K562 (cell line): ENCODE measurements around the gene ZNF598. TPM values are rescaled to one million over a fixed set of nuclear protein-coding genes. Genes with fewer than 3 reads are reported as not detected.
A peak's percentile ranks its signal among the peaks of the same experiment; 100 is the strongest.

Experiments used
- BRF1 ChIP-seq: IDR thresholded peaks from 3 replicates; pipeline ENCODE4 v1.6.1; 2011; ENCODE audit warnings: borderline replicate concordance, mild to moderate bottlenecking; ENCODE audit not compliant: insufficient read length; ENCODE audit errors: extremely low read depth
- CEBPZ ChIP-seq: fragments of 150-350 bp; IDR thresholded peaks from 2 replicates; pipeline ENCODE4 v1.6.1; 2014; ENCODE audit warnings: low read depth, mild to moderate bottlenecking, low read length, borderline replicate concordance
- COPS2 ChIP-seq: fragments of 450-650 bp; conservative IDR thresholded peaks from 2 replicates; pipeline ENCODE4 v1.6.1; 2016; ENCODE audit warnings: mild to moderate bottlenecking, moderate library complexity
- CTCF ChIP-seq, 3 experiments: IDR thresholded peaks in 2 of 3; conservative IDR thresholded peaks in 1 of 3; 2 replicates each; pipeline ENCODE4 v1.5.1; 2011 to 2012; ENCODE audit warnings: low read length in 3 of 3, mild to moderate bottlenecking in 3 of 3, control low read depth in 2 of 3, improper control_type of control experiment in 1 of 3, inconsistent platforms in 1 of 3, low read depth in 1 of 3, mixed read lengths in 1 of 3, moderate library complexity in 1 of 3; ENCODE audit not compliant: insufficient read depth in 2 of 3
- GATA2 ChIP-seq: sonication (generic); formaldehyde crosslinking; IDR thresholded peaks from 2 replicates; pipeline ENCODE4 v1.4.0; 2020; ENCODE audit warnings: mild to moderate bottlenecking, missing genetic modification reagents
- HDGF ChIP-seq: fragments of 450-650 bp; IDR thresholded peaks from 2 replicates; pipeline ENCODE4 v1.6.1; 2016
- PCBP2 ChIP-seq: fragments of 200-400 bp; formaldehyde crosslinking; IDR thresholded peaks from 2 replicates; pipeline ENCODE4 v1.6.1; 2018; ENCODE audit warnings: low read length, low read depth, mild to moderate bottlenecking, moderate library complexity; ENCODE audit not compliant: poor library complexity, severe bottlenecking
- RBM22 ChIP-seq: fragments of 200-400 bp; formaldehyde crosslinking; IDR thresholded peaks from 2 replicates; pipeline ENCODE4 v1.6.1; 2018; ENCODE audit warnings: low read length, low read depth; ENCODE audit not compliant: poor library complexity, severe bottlenecking
- REST ChIP-seq, 2 experiments: fragments of 450-650 bp; formaldehyde crosslinking in 1 of 2; IDR thresholded peaks; 2 replicates each; pipeline versions ENCODE4 v1.4.0 to v1.6.1; 2014 to 2020; ENCODE audit warnings: mild to moderate bottlenecking in 2 of 2, borderline replicate concordance in 1 of 2, low read depth in 1 of 2
- VEZF1 ChIP-seq: fragments of 200-800 bp; sonication (Bioruptor generic); IDR thresholded peaks from 2 replicates; pipeline ENCODE4 v1.6.1; 2017; ENCODE audit warnings: missing genetic modification characterization, missing compliant biosample characterization
- ZBED1 ChIP-seq: IDR thresholded peaks from 2 replicates; pipeline ENCODE4 v1.6.1; 2014
- ZNF140 ChIP-seq: fragments of 250-450 bp; sonication (Bioruptor Pico); IDR thresholded peaks from 2 replicates; pipeline ENCODE4 v1.8.0; 2021; ENCODE audit warnings: moderate library complexity, mild to moderate bottlenecking, inconsistent platforms
- ZNF239 ChIP-seq: fragments of 250-450 bp; sonication (Bioruptor Pico); IDR thresholded peaks from 2 replicates; pipeline ENCODE4 v1.4.0; 2020; ENCODE audit warnings: mild to moderate bottlenecking
- polyA plus RNA-seq, 8 experiments: library from polyadenylated mRNA; depleted of rRNA in 4 of 8; stranded (reverse) in 5 of 8; unstranded in 3 of 8; fragments of >200 nt; fragmentation: Nextera tagmentation in 2 of 8; fragmentation: Illumina TruSeq in 1 of 8; extraction: Ambion mirVana in 2 of 8; extraction: Trizol in 1 of 8; gene quantifications; 2 replicates each; pipeline versions ENCODE4 v1.2.1 to v1.2.3, GENCODE V29; 2011 to 2014; ENCODE audit warnings: inconsistent platforms in 1 of 8, missing spikeins in 1 of 8
- total RNA-seq, 7 experiments: library from RNA; depleted of rRNA in 6 of 7; stranded (reverse); fragments of >200 nt in 6 of 7; fragmentation: Illumina TruSeq in 2 of 7; extraction: Trizol in 2 of 7; gene quantifications; 2 replicates each; pipeline versions ENCODE4 v1.2.1 to v1.2.3, GENCODE V29; 2011 to 2021; ENCODE audit warnings: low replicate concordance in 1 of 7

The ZNF598 gene
- total and polyA plus RNA-seq, 9 of the 15 experiments (the other 6 are each of a cell fraction or from before 2014, with no cell fraction given) = 0.11 to 115 (median 29.6) TPM

GRCh38 chr16:2016407-2016922 lies 6.8 kb upstream of the ZNF598 start (continued):
- no peak for TF ChIP-seq CEBPZ
- no peak for TF ChIP-seq GATA2 (CRISPR knock-in tag)
- TF ChIP-seq BRF1 = no peak
- no peak for TF ChIP-seq ZBED1
- no peak for TF ChIP-seq RBM22
- TF ChIP-seq HDGF = no peak
- no peak for TF ChIP-seq COPS2
- TF ChIP-seq ZNF239 (CRISPR knock-in tag) = no peak
- TF ChIP-seq CTCF (IDR thresholded peaks at IDR 0.05 in 2 of 3, conservative IDR thresholded peaks at IDR 0.05 in 1 of 3; ENCODE audit: insufficient read depth in 2 of 3, low read depth in 1 of 3, low read length in 3 of 3) = peak; percentile 48 to 73 (median 63)
- no peak for TF ChIP-seq REST (IDR thresholded peaks at IDR 0.05; ENCODE audit: borderline replicate concordance)
- TF ChIP-seq REST (CRISPR knock-in tag; IDR thresholded peaks at IDR 0.05; ENCODE audit: low read depth) = no peak
- no peak for TF ChIP-seq PCBP2
- TF ChIP-seq ZNF140 (CRISPR knock-in tag) = no peak
- TF ChIP-seq VEZF1 = no peak
